CD4-positive, alpha-beta T cell treated with Interleukin-4 for 4 hours (primary cell): ENCODE data around the gene LCMT2.

ENCODE experiments used
- DNase-seq: peaks from one replicate; pipeline ENCODE4 v3.0.0-alpha.2; 2020

LCMT2 gene, protein sequence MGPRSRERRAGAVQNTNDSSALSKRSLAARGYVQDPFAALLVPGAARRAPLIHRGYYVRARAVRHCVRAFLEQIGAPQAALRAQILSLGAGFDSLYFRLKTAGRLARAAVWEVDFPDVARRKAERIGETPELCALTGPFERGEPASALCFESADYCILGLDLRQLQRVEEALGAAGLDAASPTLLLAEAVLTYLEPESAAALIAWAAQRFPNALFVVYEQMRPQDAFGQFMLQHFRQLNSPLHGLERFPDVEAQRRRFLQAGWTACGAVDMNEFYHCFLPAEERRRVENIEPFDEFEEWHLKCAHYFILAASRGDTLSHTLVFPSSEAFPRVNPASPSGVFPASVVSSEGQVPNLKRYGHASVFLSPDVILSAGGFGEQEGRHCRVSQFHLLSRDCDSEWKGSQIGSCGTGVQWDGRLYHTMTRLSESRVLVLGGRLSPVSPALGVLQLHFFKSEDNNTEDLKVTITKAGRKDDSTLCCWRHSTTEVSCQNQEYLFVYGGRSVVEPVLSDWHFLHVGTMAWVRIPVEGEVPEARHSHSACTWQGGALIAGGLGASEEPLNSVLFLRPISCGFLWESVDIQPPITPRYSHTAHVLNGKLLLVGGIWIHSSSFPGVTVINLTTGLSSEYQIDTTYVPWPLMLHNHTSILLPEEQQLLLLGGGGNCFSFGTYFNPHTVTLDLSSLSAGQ

DNA sequence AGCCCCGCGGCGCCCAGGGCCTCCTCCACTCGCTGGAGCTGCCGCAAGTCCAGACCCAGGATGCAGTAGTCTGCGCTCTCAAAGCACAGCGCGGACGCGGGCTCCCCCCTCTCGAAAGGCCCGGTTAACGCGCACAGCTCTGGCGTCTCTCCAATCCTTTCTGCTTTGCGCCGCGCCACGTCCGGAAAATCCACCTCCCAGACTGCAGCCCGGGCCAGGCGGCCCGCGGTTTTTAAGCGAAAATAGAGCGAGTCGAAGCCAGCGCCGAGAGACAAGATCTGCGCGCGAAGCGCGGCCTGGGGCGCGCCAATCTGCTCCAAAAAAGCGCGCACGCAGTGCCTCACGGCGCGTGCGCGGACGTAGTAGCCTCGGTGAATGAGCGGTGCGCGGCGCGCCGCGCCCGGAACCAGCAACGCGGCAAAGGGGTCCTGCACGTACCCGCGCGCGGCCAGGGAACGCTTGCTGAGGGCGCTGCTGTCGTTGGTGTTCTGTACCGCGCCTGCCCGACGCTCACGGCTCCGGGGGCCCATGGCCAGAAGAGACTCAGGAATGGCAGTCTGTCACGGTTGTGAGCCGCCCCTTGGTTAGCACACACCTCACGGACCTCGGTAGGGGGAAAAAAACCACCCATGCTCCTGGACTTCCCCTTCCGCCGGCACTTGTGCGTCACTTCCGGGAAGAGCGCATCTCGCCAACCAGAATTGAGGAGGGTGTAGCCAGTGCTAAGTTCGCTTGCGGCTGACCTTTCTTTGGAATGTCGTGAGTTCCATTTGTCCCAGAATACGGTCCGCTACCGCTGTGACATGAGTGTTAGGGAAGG is at the start of gene LCMT2:
Gene LCMT2 (minus strand): TSS at position 614 of the 820 bp plus-strand sequence. CDS start 84 bp downstream, at position 530.
- DNase-seq, result peak; percentile 92

DNA sequence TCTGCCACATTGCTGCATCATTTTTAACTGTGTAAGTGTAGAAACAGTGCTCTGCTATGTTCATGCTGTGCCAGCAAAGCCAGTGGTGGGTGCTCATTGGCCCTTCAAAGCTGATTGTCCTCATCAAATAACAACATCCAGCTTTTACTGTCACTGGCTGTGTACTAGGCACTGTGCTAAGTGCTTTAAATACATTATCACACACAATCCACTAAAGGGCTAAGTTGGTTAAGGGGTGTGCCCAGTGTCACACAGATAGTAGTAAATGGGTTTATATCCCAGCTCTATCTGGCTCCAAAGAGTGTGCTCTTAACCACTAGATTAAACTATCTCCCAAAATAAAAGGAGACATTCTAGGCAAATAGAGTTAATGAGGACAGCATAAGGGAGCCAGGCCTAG is 48.2 kb upstream of the LCMT2 start:
- no peak for DNase-seq

DNA sequence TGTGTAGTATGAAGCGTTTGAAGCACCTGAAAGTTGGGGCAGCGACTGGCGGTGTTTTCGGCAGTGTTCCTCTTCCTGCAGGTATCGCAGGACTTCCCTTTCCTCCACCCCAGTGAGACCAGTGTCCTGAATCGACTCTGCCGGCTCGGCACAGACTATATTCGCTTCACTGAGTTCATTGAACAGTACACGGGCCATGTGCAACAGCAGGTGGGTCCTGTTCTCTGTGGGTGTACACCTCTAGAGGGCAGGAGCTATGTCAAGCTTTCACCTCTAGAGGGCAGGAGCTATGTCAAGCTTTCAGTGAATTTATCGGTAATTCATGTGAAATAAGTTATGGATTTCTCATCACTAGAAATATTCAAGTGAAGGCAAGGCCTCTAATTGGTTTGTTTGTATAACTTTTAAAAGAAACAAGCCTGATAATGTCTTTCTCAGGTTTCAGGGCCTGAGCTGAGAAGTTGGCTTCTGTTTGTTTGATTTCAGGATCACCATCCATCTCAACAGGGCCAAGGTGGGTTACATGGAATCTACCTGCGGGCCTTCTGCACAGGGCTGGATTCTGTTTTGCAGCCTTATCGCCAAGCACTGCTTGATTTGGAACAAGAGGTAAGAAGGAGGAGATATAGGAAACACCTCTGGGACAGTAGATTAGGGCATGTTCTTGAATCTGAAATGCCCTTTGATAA is 45.8 kb upstream of the LCMT2 start:
- peak; percentile 54 for DNase-seq

- DNase-seq, result peak; percentile 61
Observed at GRCh38 chr15:43370975-43371974, 40.9 kb upstream of the LCMT2 start, which contains the start of the genes TUBGCP4 and ZSCAN29. Gene TUBGCP4, plus strand, starts transcription at chr15:43371101. Its CDS starts 254 bp downstream, at chr15:43371355. Gene ZSCAN29, minus strand, starts transcription at chr15:43371043. Its CDS starts 1,130 bp downstream, at chr15:43369913.

- no peak for DNase-seq
Observed at GRCh38 chr15:43370310-43370974, 40.1 kb upstream of the LCMT2 start.

DNA sequence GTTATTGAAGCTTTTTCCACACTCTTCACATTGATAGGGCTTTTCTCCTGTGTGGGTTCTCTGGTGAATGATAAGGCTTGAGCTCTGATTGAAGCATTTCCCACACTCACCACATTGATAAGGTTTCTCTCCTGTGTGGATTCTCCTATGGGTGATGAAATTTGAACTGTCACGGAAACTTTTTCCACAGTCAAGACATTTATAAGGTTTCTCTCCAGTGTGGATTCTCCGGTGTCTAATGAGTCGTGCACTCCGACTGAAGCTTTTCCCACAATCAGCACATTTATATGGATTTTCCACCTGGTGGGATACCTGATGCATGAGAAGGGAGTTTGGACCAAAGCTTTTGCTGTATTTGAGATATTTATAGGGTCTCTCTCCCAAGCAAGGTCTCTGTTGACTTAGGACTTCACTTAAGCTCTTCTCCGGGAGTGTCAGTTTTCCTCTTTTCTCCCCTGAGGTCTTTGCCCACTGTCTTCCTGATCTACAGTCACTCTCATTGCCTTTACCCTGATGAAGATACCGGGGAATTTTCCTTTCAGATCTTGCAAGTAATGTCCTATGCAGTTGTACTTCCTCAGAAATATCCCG is 31.0 kb upstream of the LCMT2 start:
- DNase-seq, result no peak

GRCh38 chr15:43360821-43361220 is 30.4 kb upstream of the LCMT2 start:
- DNase-seq, result no peak

DNA sequence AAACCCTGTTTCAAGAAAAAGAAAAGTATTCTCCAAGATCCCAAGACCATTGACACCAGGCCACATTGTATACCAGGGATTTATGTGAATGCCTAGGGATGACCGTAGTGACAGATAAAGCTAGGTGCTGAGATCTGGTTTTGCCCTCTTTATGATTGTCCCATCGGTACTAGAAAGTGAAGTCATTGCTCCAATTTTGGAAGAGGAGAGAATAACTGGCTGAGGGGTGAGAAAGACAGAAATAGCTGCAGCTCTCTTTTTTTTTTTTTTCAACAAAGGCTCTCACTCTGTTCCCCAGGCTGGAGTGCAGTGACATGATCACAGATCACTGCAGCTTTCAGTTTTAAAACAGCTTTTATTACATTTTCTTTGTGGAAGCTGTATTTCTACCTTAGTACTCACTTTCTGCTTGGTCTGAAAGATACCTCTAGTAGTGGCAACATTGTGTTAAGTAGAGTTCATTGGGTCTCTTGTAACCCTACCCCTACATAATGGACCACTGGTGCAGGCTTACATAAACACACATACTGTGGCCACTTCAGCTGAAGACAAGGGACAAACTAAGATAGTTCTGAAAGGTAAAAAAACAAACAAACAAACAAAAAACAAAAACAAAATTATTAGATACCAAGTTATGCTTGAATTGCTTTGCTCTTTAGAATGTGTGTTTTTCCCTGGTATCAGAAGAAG is 22.5 kb upstream of the LCMT2 start:
- no peak for DNase-seq

DNA sequence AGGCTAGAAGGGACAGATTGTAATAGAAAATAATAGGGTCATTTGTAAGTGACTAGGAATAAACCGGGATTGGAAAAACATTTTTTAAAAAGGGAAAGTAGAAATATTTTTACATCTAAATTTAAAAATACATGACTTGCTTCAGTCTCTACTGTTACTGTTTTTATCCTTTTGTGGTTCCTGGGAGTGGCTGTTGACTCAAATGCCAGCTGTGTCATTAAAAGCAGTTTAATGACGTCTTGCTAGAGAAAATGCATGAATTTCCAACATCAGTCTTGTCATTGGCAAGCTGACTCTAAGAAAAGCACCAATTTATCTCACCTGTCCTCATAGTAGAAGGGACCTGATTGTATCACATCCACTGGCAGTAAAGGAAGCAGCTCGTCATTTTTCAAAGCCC is 16.7 kb upstream of the LCMT2 start:
- DNase-seq, result no peak

GRCh38 chr15:43346305-43346704 is 15.9 kb upstream of the LCMT2 start:
- DNase-seq, result no peak

DNA sequence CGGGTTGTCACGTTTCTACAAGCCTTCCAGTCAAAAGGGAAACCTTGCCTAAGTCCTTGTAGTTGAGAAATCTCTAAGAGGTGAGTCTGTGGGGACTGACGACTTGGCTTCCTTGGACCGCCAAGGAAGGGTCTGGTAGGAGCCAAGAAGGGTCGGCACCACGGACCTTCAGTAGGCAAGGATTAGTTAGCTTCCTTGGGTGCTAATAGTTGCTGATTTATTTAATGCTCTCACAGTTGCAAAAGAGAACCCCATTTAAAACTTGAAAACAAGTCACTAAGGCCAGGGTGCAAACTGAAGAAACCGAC is 361 bp upstream of the LCMT2 start:
- no peak for DNase-seq

DNA sequence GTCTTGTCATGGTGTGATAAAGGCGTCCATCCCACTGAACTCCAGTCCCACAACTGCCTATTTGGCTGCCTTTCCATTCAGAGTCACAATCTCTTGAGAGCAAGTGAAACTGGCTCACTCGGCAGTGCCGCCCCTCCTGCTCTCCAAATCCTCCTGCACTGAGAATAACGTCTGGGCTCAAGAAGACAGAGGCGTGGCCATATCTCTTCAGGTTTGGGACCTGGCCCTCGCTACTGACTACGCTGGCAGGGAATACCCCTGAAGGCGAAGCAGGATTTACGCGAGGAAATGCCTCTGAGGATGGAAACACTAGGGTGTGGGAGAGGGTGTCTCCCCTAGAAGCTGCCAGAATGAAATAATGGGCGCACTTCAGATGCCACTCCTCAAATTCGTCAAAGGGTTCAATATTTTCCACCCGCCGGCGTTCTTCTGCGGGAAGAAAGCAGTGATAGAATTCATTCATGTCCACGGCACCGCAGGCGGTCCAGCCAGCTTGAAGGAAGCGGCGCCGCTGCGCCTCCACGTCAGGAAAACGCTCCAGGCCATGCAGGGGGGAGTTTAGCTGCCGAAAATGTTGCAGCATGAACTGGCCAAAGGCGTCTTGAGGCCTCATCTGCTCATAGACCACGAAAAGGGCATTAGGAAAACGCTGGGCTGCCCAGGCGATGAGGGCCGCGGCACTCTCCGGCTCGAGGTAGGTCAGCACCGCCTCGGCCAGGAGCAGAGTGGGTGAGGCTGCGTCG is 985 bp downstream of the LCMT2 start:
- peak; percentile 1 for DNase-seq

DNA sequence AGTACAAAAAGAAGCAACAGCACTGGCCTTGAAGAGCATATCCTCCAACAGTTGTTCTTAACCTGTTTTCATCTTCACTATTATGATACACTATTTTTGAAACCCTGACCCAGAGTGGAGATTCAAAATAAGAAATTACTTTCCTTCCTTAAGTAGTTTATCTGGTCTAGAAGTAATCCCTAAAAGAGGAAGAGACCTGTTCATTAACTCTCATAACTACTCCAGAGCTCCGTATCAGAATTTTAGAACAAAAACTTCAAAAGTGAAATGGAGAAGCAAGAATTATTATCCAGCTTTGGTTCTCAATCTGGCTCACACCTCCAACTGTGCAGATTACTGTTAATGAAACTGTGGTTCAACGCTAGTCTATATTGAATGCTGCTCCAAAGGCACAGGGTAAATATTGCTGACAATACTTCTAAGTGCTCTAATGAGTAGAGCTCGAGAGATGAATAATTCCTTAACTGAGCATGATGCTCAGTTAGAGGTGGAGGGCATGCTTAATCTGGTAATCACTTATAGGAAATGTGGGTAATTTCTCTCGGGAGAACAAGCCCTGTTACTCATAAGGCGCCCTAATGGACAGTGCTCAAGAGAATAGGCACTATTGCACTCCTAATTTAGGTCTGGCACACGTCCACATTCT is 5.2 kb downstream of the LCMT2 start:
- DNase-seq, result no peak

- DNase-seq, result no peak
Observed at GRCh38 chr15:43318990-43319771, 11.2 kb downstream of the LCMT2 start.

DNA sequence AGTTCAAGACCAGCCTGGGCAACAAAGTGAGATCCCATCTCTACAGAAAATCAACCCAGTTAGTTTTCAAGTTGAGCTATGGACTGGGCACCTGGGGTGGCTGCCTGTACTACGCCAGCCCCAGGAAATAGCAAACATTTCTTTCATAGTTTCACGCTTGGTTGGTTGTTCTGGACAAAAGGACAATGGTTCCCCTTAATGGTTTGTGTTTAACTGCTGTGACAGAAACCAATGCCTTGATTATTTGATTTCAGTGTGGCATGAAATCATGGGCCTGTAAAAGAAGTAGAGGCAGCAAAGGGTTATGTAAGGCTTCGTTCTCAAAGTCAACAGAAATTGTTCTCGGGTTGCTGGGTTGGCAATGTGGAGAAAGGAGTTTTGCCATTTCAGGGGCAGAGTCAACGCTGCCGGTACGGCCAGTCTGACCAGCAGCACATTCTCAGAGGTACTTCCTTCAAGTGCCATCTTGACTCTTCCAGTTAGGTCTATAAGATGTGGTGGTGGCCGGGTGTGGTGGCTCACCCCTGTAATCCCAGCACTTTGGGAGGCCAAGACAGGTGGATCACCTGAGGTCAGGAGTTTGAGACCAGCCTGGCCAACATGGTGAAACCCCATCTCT is 12.7 kb downstream of the LCMT2 start:
- DNase-seq, result no peak

DNA sequence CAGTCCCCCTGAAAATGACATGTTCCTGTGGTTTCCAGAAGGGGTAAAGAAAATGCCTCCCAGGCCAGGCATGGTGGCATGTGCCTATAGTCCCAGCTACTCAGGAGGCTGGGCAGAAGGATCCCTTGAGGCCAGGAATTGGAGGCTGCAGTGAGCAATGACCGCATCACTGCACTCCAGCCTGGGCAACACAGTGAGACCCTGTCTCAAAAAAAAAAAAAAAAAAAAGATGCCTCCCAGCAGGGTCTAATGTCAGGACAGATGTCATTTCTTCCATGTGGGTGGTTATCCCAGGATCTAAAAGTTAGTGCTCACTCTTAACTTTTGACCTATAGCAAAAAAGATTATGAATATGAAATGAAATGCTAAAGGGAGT is 13.4 kb downstream of the LCMT2 start:
- no peak for DNase-seq
